HUES48 (cell line): Measurements from ENCODE around the gene MARCHF10.

ENCODE experiments used
- H3K27ac ChIP-seq: one replicate; pipeline ENCODE4 v1.7.0; 2013; ENCODE audit warnings: low read depth, low read length, inconsistent platforms
- H3K27me3 ChIP-seq: 2 replicates; pipeline ENCODE4 v1.6.1; 2013; ENCODE audit warnings: mild to moderate bottlenecking, low read length; ENCODE audit not compliant: control insufficient read depth, insufficient read depth
- H3K36me3 ChIP-seq: 2 replicates; pipeline ENCODE4 v1.6.1; 2013; ENCODE audit warnings: low read length; ENCODE audit not compliant: control insufficient read depth, insufficient read depth
- H3K4me1 ChIP-seq: 2 replicates; pipeline ENCODE4 v1.6.1; 2013; ENCODE audit warnings: mild to moderate bottlenecking, low read length; ENCODE audit not compliant: control insufficient read depth, insufficient read depth
- H3K4me3 ChIP-seq: 2 replicates; pipeline ENCODE4 v1.5.1; 2013; ENCODE audit warnings: mild to moderate bottlenecking, low read depth, low read length
- H3K9ac ChIP-seq: 2 replicates; pipeline ENCODE4 v1.6.1; 2013; ENCODE audit warnings: mild to moderate bottlenecking, low read depth, low read length, moderate library complexity
- H3K9me3 ChIP-seq: 2 replicates; pipeline ENCODE4 v1.6.1; 2013; ENCODE audit warnings: low read length; ENCODE audit not compliant: control insufficient read depth, insufficient read depth

Gene MARCHF10

DNA sequence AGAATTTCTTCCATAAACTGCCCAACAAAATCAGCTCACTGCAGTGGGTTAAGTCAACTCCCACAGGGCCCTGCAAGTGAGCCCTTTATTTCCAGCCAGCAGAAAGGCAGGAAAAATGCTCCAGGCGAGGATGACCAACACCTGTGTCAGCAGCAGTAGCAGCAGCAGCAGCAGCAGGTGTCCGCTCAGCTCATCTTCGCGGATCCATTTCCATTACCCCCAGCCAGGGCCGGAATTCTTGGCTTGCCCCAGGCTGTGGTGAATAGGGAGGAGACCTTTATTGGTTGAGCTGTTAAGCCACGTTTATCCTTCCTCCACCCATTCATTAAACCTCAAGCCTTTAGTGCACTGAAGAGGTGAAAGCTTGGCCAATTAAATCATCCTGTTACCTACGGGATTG lies 46.2 kb downstream of the MARCHF10 start:
- H3K9me3 ChIP-seq, result no peaks in the 10 kb centered on the region
- H3K9ac ChIP-seq, result no peak overlapping the region
- no peaks in the 10 kb centered on the region for H3K36me3 ChIP-seq
- peak overlapping the region; percentile 74 for H3K27ac ChIP-seq
- peaks cover 23% of the 10 kb centered on the region for H3K4me1 ChIP-seq
- no peak overlapping the region for H3K4me3 ChIP-seq
- no peaks in the 10 kb centered on the region for H3K27me3 ChIP-seq

DNA sequence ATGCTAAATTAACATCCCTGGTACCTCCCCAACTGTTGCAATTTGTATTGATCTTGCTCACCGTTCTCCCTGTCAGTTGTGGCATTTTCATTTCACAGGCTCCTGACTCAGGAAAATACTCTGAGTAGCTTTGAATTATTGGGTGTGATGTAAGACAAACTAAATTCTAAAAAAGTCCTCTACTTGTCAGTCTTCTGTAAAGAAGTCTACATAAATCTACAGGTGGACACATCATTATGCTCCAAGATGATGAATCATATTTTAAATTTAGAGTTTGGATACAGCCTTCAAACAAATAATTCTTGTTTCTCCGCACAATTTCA lies 47.2 kb downstream of the MARCHF10 start:
- no peak overlapping the region for H3K27ac ChIP-seq
- H3K4me3 ChIP-seq, result no peak overlapping the region
- H3K36me3 ChIP-seq, result no peaks in the 10 kb centered on the region
- H3K9me3 ChIP-seq, result no peaks in the 10 kb centered on the region
- no peaks in the 10 kb centered on the region for H3K27me3 ChIP-seq
- H3K4me1 ChIP-seq, result peaks cover 23% of the 10 kb centered on the region
- H3K9ac ChIP-seq, result no peak overlapping the region

DNA sequence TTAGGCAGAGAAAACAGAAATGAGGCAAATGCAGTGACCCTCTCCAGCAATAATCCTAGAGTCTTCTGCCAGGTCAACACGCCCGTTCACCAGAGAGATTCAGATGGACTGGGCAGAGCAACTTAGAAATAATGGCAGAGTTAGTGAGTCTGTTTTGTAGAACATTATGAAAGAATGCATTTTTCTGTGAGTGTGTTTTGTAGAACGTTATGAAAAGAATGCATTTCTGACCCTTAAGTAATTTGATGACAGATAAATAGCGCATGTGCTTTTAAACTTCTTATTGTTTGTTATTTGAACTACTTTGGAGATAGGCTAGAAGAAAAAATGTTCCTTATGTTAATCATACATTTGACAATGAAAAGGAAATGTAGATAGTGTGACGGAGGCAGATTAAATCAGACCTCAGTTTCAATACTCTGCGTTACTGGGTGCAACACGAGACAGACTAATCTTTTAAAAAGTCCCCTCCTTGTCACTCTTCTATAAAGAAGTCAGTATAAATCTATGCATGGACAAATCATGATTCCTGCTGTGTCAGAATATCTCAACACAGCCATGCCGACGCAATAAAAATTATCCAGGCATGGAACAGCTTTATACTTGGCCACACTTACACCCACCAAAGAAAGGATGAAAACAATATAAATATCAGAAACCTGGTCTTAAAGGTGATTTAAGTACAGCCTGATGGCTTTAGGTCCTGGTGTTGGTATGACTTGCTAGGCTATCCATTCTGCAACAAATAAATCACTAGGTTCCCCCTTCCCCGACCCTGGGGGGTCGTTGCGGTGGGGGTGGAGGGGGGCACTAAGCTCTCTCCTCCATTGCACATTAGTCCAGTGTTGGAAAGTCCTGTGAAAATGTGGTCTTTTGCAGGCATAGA lies 47.8 kb downstream of the MARCHF10 start:
- H3K27me3 ChIP-seq, result no peaks in the 10 kb centered on the region
- H3K4me3 ChIP-seq, result no peak overlapping the region
- no peak overlapping the region for H3K9ac ChIP-seq
- no peaks in the 10 kb centered on the region for H3K36me3 ChIP-seq
- H3K27ac ChIP-seq, result no peak overlapping the region
- peaks cover 23% of the 10 kb centered on the region for H3K4me1 ChIP-seq
- H3K9me3 ChIP-seq, result no peaks in the 10 kb centered on the region

DNA sequence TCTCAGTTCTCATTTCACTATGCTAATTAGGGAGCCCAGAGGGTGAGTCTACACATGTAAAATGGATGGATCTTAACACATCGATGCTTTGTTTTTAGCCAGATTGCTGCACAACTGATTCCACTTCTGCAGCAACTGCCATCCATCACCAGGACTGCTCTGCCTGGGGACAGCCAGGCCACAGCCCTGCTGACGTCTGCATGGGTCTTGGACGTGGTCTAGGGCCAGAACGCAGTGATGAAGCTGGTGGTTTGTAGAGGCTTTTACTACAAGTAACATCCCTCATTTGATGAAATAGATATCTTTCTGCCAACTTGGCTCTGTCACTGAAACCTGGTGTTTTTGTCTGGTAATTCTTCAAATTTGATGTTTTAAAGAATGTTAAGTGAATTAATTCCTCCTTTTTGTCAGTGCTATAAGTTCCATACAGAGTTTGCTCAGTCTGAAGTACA lies 50.6 kb downstream of the MARCHF10 start:
- Histone ChIP-seq H3K27ac (no peak overlapping the region), H3K9me3 (no peaks in the 10 kb centered on the region), H3K4me3 (no peak overlapping the region), H3K4me1 (peaks cover 21% of the 10 kb centered on the region), H3K36me3 (no peaks in the 10 kb centered on the region), H3K9ac (no peak overlapping the region), H3K27me3 (no peaks in the 10 kb centered on the region)

DNA sequence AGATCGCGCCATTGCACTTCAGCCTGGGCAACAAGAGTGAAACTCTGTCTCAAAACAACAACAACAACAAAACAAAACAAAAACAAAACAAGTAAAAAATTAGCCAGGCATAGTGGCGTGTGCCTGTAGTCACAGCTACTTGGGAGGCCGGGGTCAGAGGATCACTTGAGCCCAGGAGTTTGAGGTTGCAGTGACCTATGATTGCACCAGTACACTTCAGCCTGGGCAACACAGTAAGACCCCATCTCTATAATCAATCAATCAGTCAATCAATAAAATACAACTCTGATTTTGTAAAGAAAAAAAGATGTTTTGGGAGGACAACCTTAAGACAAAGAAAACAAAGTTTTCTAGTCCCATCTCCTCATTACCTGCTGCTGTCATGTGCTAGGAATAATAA lies 51.9 kb downstream of the MARCHF10 start:
- Histone ChIP-seq H3K27me3 (no peaks in the 10 kb centered on the region), H3K27ac (no peak overlapping the region), H3K36me3 (no peaks in the 10 kb centered on the region), H3K9me3 (no peaks in the 10 kb centered on the region), H3K9ac (no peak overlapping the region), H3K4me3 (no peak overlapping the region), H3K4me1 (peaks cover 17% of the 10 kb centered on the region)

DNA sequence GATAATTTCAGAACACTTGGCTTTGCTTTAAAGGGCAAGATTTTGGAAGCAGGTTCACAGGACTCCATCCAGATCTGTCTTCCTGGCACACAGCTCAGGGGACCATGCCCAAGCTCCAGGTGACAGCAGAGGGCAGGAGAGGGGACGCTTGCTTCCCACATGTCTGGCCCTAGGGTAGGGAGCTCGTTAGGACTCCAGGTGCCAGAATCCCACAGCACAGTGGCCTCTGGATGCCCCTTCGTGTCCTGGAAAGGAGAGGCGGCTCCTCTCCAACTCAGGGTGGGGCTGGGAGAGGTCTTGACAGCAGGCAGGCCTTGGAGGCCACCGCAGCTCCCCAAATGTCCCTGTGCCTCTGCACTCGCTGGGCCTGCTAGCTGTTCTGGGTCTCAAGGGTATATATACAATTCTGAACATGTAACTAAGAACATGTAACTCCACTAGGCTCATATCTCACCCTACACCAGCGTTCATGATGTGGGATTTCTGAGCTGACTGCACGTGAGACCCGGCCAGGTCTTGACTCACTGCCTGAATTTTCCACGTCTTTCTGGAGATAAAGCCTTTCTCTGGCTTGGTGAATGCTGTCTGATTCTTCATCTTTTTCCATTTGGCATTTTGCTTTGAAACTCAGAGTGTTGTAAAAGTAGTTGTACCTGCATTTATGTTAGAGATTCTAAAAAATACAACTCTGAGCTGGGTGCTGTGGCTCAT lies 52.8 kb downstream of the MARCHF10 start:
- H3K9ac ChIP-seq, result no peak overlapping the region
- H3K9me3 ChIP-seq, result no peaks in the 10 kb centered on the region
- no peaks in the 10 kb centered on the region for H3K27me3 ChIP-seq
- H3K4me1 ChIP-seq, result peaks cover 17% of the 10 kb centered on the region
- H3K4me3 ChIP-seq, result no peak overlapping the region
- no peak overlapping the region for H3K27ac ChIP-seq
- no peaks in the 10 kb centered on the region for H3K36me3 ChIP-seq

DNA sequence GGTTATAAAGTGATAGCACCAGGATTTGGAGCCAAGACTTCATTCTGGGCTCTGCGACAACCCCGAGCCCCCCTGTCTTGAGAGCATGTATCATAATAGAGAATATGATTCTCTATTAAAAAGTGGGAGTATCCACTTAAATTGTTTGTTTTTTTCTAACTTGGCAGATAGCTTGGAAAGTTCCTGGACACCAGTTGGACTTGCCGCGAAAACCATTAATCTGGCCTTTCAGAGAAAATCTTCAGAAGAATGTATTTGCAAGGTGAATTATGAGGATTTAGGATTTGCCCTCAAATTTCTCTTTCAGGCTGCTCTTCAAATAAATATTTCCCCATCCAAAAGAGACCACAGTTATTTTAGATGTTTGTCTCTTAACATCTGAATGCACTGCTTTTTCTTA lies 53.5 kb downstream of the MARCHF10 start:
- Histone ChIP-seq H3K27ac (no peak overlapping the region), H3K27me3 (no peaks in the 10 kb centered on the region), H3K9me3 (no peaks in the 10 kb centered on the region), H3K9ac (no peak overlapping the region), H3K4me1 (peaks cover 15% of the 10 kb centered on the region), H3K4me3 (no peak overlapping the region), H3K36me3 (no peaks in the 10 kb centered on the region)

DNA sequence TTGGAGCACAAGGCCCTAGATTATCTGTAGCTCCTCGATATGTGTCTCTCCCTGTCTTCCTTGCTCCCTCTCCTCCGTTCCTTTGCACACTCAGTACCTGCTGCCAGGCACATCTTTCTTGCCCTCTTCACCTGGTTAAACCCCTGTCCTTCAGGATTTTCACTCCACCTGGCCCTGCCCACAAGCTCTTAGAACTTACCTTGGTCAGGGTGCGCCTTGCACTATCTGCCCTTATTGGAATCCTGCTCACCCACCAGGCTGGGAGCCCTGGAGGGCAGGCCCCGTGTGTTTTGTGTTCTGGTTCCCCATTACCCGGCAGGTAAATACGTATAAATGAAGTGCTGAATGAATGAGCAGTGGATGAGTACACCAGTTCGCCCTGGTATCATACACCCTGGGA lies 54.6 kb downstream of the MARCHF10 start:
- H3K9ac ChIP-seq, result no peak overlapping the region
- H3K4me1 ChIP-seq, result peaks cover 15% of the 10 kb centered on the region
- no peaks in the 10 kb centered on the region for H3K9me3 ChIP-seq
- H3K36me3 ChIP-seq, result no peaks in the 10 kb centered on the region
- no peaks in the 10 kb centered on the region for H3K27me3 ChIP-seq
- no peak overlapping the region for H3K27ac ChIP-seq
- H3K4me3 ChIP-seq, result no peak overlapping the region

DNA sequence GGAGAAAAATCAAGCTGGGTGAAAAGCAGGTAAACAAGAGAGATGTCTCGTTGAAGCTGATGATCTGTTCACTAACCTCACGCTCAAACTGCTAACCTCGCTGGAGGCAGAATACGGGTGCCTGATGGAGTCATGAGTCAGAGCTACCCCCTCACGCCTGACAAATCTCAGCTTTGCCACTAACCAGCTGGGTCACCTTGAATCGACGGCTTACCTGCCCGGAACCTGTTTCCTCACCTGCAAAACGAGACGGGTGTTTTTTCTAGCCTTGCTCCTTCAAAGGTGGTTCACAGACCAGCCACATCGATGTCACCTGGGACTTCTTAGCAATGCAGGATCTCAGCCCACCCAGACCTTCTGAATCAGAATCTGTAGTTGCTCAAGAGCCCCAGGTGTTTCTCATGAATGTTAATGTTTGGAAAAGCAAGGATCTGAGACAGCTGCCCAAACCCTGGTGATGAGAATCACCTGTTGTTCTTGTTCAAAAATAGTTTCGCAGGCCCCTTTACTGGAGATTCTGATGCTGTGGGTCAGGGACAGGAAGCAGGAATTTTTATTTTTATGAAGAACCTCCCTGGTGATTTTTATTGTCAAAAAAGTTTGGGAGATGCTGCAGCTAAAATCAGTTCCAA lies 56.9 kb downstream of the MARCHF10 start:
- H3K27ac ChIP-seq, result no peak overlapping the region
- H3K4me3 ChIP-seq, result no peak overlapping the region
- no peak overlapping the region for H3K9ac ChIP-seq
- peaks cover 24% of the 10 kb centered on the region for H3K4me1 ChIP-seq
- no peaks in the 10 kb centered on the region for H3K36me3 ChIP-seq
- no peaks in the 10 kb centered on the region for H3K27me3 ChIP-seq
- H3K9me3 ChIP-seq, result no peaks in the 10 kb centered on the region

DNA sequence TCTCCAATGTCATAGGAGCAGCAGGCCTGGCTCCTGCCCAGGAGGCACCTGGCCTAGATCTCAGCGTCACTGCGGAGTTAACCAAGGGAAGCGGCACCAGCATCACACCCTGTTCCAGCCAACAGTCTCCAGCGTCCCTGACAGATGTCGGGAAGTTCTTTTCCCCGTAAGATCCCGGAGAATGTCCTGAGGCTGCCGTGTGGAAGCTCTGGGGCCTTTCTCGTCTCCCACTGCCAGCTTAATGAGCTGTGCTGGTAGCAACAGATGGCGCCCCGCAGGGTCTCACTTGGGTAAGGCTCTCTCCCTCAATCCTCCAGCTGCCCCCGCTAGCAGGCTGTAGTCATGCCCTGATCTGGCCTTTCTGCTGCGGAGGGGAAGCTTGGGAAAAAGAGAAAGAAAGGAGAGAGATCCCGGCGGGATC lies 57.5 kb downstream of the MARCHF10 start:
- Histone ChIP-seq H3K4me3 (no peak overlapping the region), H3K4me1 (peaks cover 24% of the 10 kb centered on the region), H3K9ac (no peak overlapping the region), H3K27ac (peak overlapping the region; percentile 15), H3K9me3 (no peaks in the 10 kb centered on the region), H3K27me3 (no peaks in the 10 kb centered on the region), H3K36me3 (no peaks in the 10 kb centered on the region)

DNA sequence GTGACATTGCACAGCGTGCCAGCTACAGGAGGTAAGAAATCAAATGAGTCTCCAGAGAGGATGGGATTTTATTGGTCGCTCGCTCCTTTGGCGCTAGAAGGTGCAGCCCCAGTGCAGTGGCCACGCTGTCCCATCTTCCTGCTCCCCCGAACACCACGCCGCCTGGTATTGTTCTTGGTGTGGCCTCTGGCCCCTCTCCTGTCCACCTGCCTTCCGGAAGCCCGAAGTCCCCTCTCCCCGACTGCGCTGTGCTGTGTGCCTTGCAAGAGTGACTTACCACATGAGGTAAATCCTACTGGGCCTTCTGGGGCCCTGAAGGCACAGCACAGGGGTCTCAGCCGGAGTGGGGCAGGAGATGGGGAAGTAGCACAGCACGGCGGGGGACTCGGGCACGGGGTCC lies 58.2 kb downstream of the MARCHF10 start:
- Histone ChIP-seq H3K4me1 (peaks cover 24% of the 10 kb centered on the region), H3K36me3 (no peaks in the 10 kb centered on the region), H3K9me3 (no peaks in the 10 kb centered on the region)

More for the DNA sequence above, 58.2 kb downstream of the MARCHF10 start:
- Histone ChIP-seq H3K27me3 (no peaks in the 10 kb centered on the region), H3K4me3 (no peak overlapping the region), H3K27ac (no peak overlapping the region), H3K9ac (no peak overlapping the region)
